SK-N-SH treated with all-trans-retinoic acid at 6 μM for 48 hours (cell line): ENCODE results near the gene CTDSP2.

ENCODE experiments used
- ATAC-seq: fragments of 200-7000 bp; cut with Tn5 transposase; 3 replicates; pipeline ENCODE4 v1.9.1; 2020; ENCODE audit warnings: mild to moderate bottlenecking, moderate library complexity
- ARNTL ChIP-seq: fragments of 450-650 bp; formaldehyde crosslinking; IDR thresholded peaks from 2 replicates; pipeline ENCODE4 v1.5.0; 2020; ENCODE audit warnings: low read depth, mild to moderate bottlenecking, moderate library complexity, borderline replicate concordance
- CSDC2 ChIP-seq: fragments of 250-450 bp; sonication (Bioruptor Pico); IDR thresholded peaks from 2 replicates; pipeline ENCODE4 v1.5.0; 2020; ENCODE audit warnings: mild to moderate bottlenecking, moderate library complexity
- ESRRG ChIP-seq: fragments of 250-450 bp; sonication (Bioruptor Pico); IDR thresholded peaks from 2 replicates; pipeline ENCODE4 v1.6.1; 2021; ENCODE audit warnings: mild to moderate bottlenecking
- ISL1 ChIP-seq: fragments of 250-450 bp; sonication (Bioruptor Pico); IDR thresholded peaks from 2 replicates; pipeline ENCODE4 v2.1.2; 2022; ENCODE audit warnings: mild to moderate bottlenecking, moderate library complexity
- OSR1 ChIP-seq: fragments of 250-450 bp; sonication (Bioruptor Pico); IDR thresholded peaks from 2 replicates; pipeline ENCODE4 v1.8.0; 2022; ENCODE audit warnings: moderate library complexity, mild to moderate bottlenecking, inconsistent platforms
- PATZ1 ChIP-seq: fragments of 250-450 bp; sonication (Bioruptor Pico); IDR thresholded peaks from 2 replicates; pipeline ENCODE4 v1.8.0; 2020; ENCODE audit warnings: mild to moderate bottlenecking, moderate library complexity, borderline replicate concordance
- POU6F1 ChIP-seq: fragments of 250-450 bp; sonication (Bioruptor Pico); IDR thresholded peaks from 2 replicates; pipeline ENCODE4 v1.8.0; 2021; ENCODE audit warnings: low read depth, mild to moderate bottlenecking, moderate library complexity, borderline replicate concordance
- PPARA ChIP-seq: fragments of 250-450 bp; sonication (Bioruptor Pico); IDR thresholded peaks from 2 replicates; pipeline ENCODE4 v1.5.0; 2020; ENCODE audit warnings: mild to moderate bottlenecking, borderline replicate concordance
- RARB ChIP-seq: fragments of 250-450 bp; sonication (Bioruptor Pico); IDR thresholded peaks from 2 replicates; pipeline ENCODE4 v1.8.0; 2021; ENCODE audit warnings: mild to moderate bottlenecking, moderate library complexity
- TCF4 ChIP-seq: fragments of 250-450 bp; sonication (Bioruptor Pico); IDR thresholded peaks from 2 replicates; pipeline ENCODE4 v1.8.0; 2021; ENCODE audit warnings: mild to moderate bottlenecking, moderate library complexity, borderline replicate concordance
- TOX ChIP-seq: fragments of 250-450 bp; sonication (Bioruptor Pico); IDR thresholded peaks from 2 replicates; pipeline ENCODE4 v1.8.0; 2021; ENCODE audit warnings: mild to moderate bottlenecking, moderate library complexity, borderline replicate concordance
- ZC3H10 ChIP-seq: fragments of 250-450 bp; sonication (Bioruptor Pico); IDR thresholded peaks from 2 replicates; pipeline ENCODE4 v1.5.1; 2021; ENCODE audit warnings: mild to moderate bottlenecking, moderate library complexity
- ZFP3 ChIP-seq: fragments of 250-450 bp; sonication (Bioruptor Pico); IDR thresholded peaks from 2 replicates; pipeline ENCODE4 v1.5.0; 2020; ENCODE audit warnings: mild to moderate bottlenecking, moderate library complexity
- ZNF565 ChIP-seq: fragments of 450-650 bp; formaldehyde crosslinking; conservative IDR thresholded peaks from 2 replicates; pipeline ENCODE4 v1.5.0; 2020; ENCODE audit warnings: low read depth, mild to moderate bottlenecking, moderate library complexity
- ZNF8 ChIP-seq: fragments of 450-650 bp; formaldehyde crosslinking; IDR thresholded peaks from 2 replicates; pipeline ENCODE4 v1.5.0; 2020; ENCODE audit warnings: mild to moderate bottlenecking, moderate library complexity
- TF ChIP-seq, protein P1 (sequence below): fragments of 250-450 bp; sonication (Bioruptor Pico); IDR thresholded peaks from 2 replicates; pipeline ENCODE4 v1.5.1; 2021; ENCODE audit warnings: mild to moderate bottlenecking, moderate library complexity
- TF ChIP-seq, protein P2 (sequence below): fragments of 250-450 bp; sonication (Bioruptor Pico); IDR thresholded peaks from 2 replicates; pipeline ENCODE4 v1.5.0; 2020; ENCODE audit warnings: mild to moderate bottlenecking, moderate library complexity
- TF ChIP-seq, protein P3 (sequence below): fragments of 250-450 bp; sonication (Bioruptor Pico); IDR thresholded peaks from 2 replicates; pipeline ENCODE4 v1.5.1; 2020; ENCODE audit warnings: low read depth, mild to moderate bottlenecking, moderate library complexity

CTDSP2 gene

GRCh38 chr12:57782243-57782607 lies 64.3 kb downstream of the CTDSP2 start (continued):
- TF ChIP-seq, protein P1, sequence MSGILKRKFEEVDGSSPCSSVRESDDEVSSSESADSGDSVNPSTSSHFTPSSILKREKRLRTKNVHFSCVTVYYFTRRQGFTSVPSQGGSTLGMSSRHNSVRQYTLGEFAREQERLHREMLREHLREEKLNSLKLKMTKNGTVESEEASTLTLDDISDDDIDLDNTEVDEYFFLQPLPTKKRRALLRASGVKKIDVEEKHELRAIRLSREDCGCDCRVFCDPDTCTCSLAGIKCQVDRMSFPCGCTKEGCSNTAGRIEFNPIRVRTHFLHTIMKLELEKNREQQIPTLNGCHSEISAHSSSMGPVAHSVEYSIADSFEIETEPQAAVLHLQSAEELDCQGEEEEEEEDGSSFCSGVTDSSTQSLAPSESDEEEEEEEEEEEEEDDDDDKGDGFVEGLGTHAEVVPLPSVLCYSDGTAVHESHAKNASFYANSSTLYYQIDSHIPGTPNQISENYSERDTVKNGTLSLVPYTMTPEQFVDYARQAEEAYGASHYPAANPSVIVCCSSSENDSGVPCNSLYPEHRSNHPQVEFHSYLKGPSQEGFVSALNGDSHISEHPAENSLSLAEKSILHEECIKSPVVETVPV (CRISPR knock-in tag) = no peak
- no peak for TF ChIP-seq ZNF565 (CRISPR knock-in tag)
- TF ChIP-seq PPARA = no peak
- TF ChIP-seq ZC3H10 (CRISPR knock-in tag) = no peak
- no peak for TF ChIP-seq RARB (CRISPR knock-in tag)
- TF ChIP-seq TCF4 (CRISPR knock-in tag) = no peak

GRCh38 chr12:57781801-57782200 lies 64.7 kb downstream of the CTDSP2 start:
- TF ChIP-seq, protein P2, sequence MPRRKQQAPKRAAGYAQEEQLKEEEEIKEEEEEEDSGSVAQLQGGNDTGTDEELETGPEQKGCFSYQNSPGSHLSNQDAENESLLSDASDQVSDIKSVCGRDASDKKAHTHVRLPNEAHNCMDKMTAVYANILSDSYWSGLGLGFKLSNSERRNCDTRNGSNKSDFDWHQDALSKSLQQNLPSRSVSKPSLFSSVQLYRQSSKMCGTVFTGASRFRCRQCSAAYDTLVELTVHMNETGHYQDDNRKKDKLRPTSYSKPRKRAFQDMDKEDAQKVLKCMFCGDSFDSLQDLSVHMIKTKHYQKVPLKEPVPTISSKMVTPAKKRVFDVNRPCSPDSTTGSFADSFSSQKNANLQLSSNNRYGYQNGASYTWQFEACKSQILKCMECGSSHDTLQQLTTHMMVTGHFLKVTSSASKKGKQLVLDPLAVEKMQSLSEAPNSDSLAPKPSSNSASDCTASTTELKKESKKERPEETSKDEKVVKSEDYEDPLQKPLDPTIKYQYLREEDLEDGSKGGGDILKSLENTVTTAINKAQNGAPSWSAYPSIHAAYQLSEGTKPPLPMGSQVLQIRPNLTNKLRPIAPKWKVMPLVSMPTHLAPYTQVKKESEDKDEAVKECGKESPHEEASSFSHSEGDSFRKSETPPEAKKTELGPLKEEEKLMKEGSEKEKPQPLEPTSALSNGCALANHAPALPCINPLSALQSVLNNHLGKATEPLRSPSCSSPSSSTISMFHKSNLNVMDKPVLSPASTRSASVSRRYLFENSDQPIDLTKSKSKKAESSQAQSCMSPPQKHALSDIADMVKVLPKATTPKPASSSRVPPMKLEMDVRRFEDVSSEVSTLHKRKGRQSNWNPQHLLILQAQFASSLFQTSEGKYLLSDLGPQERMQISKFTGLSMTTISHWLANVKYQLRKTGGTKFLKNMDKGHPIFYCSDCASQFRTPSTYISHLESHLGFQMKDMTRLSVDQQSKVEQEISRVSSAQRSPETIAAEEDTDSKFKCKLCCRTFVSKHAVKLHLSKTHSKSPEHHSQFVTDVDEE (CRISPR knock-in tag) = no peak
- TF ChIP-seq ARNTL (CRISPR knock-in tag) = no peak
- no peak for TF ChIP-seq TOX
- TF ChIP-seq ZC3H10 (CRISPR knock-in tag) = no peak
- no peak for TF ChIP-seq ZNF565 (CRISPR knock-in tag)
- no peak for TF ChIP-seq CSDC2 (CRISPR knock-in tag)
- TF ChIP-seq PPARA = no peak
- no peak for TF ChIP-seq ZNF8 (CRISPR knock-in tag)
- TF ChIP-seq, protein P3, sequence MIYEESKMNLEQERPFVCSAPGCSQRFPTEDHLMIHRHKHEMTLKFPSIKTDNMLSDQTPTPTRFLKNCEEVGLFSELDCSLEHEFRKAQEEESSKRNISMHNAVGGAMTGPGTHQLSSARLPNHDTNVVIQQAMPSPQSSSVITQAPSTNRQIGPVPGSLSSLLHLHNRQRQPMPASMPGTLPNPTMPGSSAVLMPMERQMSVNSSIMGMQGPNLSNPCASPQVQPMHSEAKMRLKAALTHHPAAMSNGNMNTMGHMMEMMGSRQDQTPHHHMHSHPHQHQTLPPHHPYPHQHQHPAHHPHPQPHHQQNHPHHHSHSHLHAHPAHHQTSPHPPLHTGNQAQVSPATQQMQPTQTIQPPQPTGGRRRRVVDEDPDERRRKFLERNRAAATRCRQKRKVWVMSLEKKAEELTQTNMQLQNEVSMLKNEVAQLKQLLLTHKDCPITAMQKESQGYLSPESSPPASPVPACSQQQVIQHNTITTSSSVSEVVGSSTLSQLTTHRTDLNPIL (CRISPR knock-in tag) = no peak
- no peak for TF ChIP-seq OSR1 (CRISPR knock-in tag)
- TF ChIP-seq PATZ1 (CRISPR knock-in tag) = no peak
- TF ChIP-seq ISL1 (CRISPR knock-in tag) = no peak
- no peak for TF ChIP-seq POU6F1 (CRISPR knock-in tag)
- TF ChIP-seq, all 23 proteins: peak for 0
- ATAC-seq = no peak

DNA sequence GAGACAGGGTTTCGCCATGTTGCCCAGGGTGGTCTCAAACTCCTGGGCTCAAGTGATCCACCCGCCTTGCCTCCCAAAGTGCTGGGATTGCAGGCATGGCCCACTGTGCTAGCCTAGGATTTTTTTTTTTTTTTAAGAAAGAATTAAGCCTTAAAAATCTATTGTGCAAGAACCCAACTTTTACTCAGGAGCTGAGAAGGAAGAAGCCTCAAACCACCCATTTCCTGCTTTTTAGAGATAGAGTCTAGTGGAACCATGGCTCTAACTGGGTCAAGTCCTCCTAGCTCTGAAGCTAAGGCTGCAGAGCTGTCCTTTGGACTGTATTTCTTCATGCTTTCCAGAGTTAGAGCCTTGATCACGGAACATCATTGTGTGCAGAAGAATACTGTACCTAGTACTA lies 65.3 kb downstream of the CTDSP2 start:
- no peak for TF ChIP-seq RARB (CRISPR knock-in tag)
- no peak for TF ChIP-seq ISL1 (CRISPR knock-in tag)
- no peak for TF ChIP-seq ARNTL (CRISPR knock-in tag)
- TF ChIP-seq ESRRG (CRISPR knock-in tag) = no peak
- TF ChIP-seq TOX = no peak
- TF ChIP-seq ZFP3 (CRISPR knock-in tag) = no peak
- TF ChIP-seq, protein P2 (CRISPR knock-in tag) = no peak
- no peak for TF ChIP-seq ZNF565 (CRISPR knock-in tag)
- TF ChIP-seq PPARA = no peak
- TF ChIP-seq, protein P3 (CRISPR knock-in tag) = no peak

More for the DNA sequence above, 65.3 kb downstream of the CTDSP2 start:
- no peak for ATAC-seq
